GM19099 (cell line): ENCODE data around the gene PDCD1LG2.

ENCODE experiments used
- POLR2A ChIP-seq: IDR thresholded peaks from 3 replicates; pipeline ENCODE4 v1.6.1; 2011; ENCODE audit warnings: low read depth; ENCODE audit not compliant: insufficient read length; ENCODE audit errors: extremely low read depth

The PDCD1LG2 gene

GRCh38 chr9:5513966-5514616 lies 3.8 kb downstream of the PDCD1LG2 start:
- TF ChIP-seq POLR2A, result no peak

- TF ChIP-seq POLR2A, result no peak
Measured at GRCh38 chr9:5514617-5515260, 4.4 kb downstream of the PDCD1LG2 start.

GRCh38 chr9:5515261-5515650 lies 4.9 kb downstream of the PDCD1LG2 start:
- TF ChIP-seq POLR2A, result no peak

- TF ChIP-seq POLR2A, result no peak
Measured at GRCh38 chr9:5516453-5517220, 6.3 kb downstream of the PDCD1LG2 start.

GRCh38 chr9:5518171-5518936 lies 8.0 kb downstream of the PDCD1LG2 start:
- no peak for TF ChIP-seq POLR2A

GRCh38 chr9:5518937-5519319 lies 8.6 kb downstream of the PDCD1LG2 start:
- no peak for TF ChIP-seq POLR2A

GRCh38 chr9:5524090-5524489 lies 13.8 kb downstream of the PDCD1LG2 start:
- TF ChIP-seq POLR2A, result no peak

- no peak for TF ChIP-seq POLR2A
Measured at GRCh38 chr9:5529683-5530221, 19.4 kb downstream of the PDCD1LG2 start.

- no peak for TF ChIP-seq POLR2A
Measured at GRCh38 chr9:5531101-5531882, 21.0 kb downstream of the PDCD1LG2 start.

GRCh38 chr9:5532306-5532705 lies 22.0 kb downstream of the PDCD1LG2 start:
- no peak for TF ChIP-seq POLR2A

- TF ChIP-seq POLR2A, result no peak
Measured at GRCh38 chr9:5532790-5533189, 22.5 kb downstream of the PDCD1LG2 start.

GRCh38 chr9:5536684-5537083 lies 26.4 kb downstream of the PDCD1LG2 start:
- no peak for TF ChIP-seq POLR2A

GRCh38 chr9:5543875-5544702 lies 33.8 kb downstream of the PDCD1LG2 start:
- no peak for TF ChIP-seq POLR2A
